Vagina (tissue), 2 donors: ENCODE results near the gene IL1RAPL1.

Experiments
- POLR2A ChIP-seq, 2 donors: fragments of 450-650 bp; IDR thresholded peaks; one replicate each; pipeline ENCODE4 v1.6.1; 2017; ENCODE audit warnings: antibody characterized with exemption in 2 of 2, mild to moderate bottlenecking in 2 of 2, moderate library complexity in 2 of 2
- POLR2AphosphoS5 ChIP-seq, 2 donors: sonication (generic); formaldehyde crosslinking; IDR thresholded peaks; one replicate each; pipeline ENCODE4 v1.9.0; 2017; ENCODE audit warnings: antibody characterized with exemption in 2 of 2, mild to moderate bottlenecking in 2 of 2, low read depth in 1 of 2; ENCODE audit not compliant: insufficient read depth in 1 of 2
- TF ChIP-seq, protein P1 (sequence below), 3 experiments: fragments of 450-650 bp in 2 of 3; fragments of 200-600 bp in 1 of 3; sonication (generic) in 1 of 3; IDR thresholded peaks; one replicate each; pipeline ENCODE4 v1.5.1; 2017 to 2019; ENCODE audit warnings: antibody characterized with exemption in 3 of 3, mild to moderate bottlenecking in 2 of 3, moderate library complexity in 2 of 3

- no peak for TF ChIP-seq POLR2A (IDR thresholded peaks at IDR 0.05)
- TF ChIP-seq, protein P1, sequence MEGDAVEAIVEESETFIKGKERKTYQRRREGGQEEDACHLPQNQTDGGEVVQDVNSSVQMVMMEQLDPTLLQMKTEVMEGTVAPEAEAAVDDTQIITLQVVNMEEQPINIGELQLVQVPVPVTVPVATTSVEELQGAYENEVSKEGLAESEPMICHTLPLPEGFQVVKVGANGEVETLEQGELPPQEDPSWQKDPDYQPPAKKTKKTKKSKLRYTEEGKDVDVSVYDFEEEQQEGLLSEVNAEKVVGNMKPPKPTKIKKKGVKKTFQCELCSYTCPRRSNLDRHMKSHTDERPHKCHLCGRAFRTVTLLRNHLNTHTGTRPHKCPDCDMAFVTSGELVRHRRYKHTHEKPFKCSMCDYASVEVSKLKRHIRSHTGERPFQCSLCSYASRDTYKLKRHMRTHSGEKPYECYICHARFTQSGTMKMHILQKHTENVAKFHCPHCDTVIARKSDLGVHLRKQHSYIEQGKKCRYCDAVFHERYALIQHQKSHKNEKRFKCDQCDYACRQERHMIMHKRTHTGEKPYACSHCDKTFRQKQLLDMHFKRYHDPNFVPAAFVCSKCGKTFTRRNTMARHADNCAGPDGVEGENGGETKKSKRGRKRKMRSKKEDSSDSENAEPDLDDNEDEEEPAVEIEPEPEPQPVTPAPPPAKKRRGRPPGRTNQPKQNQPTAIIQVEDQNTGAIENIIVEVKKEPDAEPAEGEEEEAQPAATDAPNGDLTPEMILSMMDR (IDR thresholded peaks at IDR 0.05), result no peak
- no peak for TF ChIP-seq POLR2AphosphoS5 (IDR thresholded peaks at IDR 0.05; ENCODE audit: insufficient read depth in 1 of 2, low read depth in 1 of 2)
Observed at GRCh38 chrX:28719620-28720019, 132.4 kb downstream of the IL1RAPL1 start.
